Adrenal gland (tissue), 12 donors: ENCODE measurements around the gene RHOBTB3. TPM values are rescaled to one million over a fixed set of nuclear protein-coding genes. Genes with fewer than 3 reads are reported as not detected.

Experiments used
- DNase-seq, 7 donors: peaks; one replicate each; pipeline ENCODE4 v3.0.0-alpha.2; 2019 to 2020
- H3K27ac ChIP-seq, 5 donors: fragments of 200-600 bp; sonication (generic) in 4 of 5; 1 replicate in 3 of 5; 2 replicates in 2 of 5; pipeline versions ENCODE4 v1.5.1 to v1.8.0; 2016 to 2020; ENCODE audit warnings: mild to moderate bottlenecking in 1 of 5
- H3K27me3 ChIP-seq: fragments of 200-600 bp; 2 replicates; pipeline ENCODE4 v1.8.0; 2021
- H3K36me3 ChIP-seq, 2 donors: fragments of 200-600 bp; replicated peaks in 1 of 2; 1 replicate in 1 of 2; 2 replicates in 1 of 2; pipeline versions ENCODE4 v1.5.1 to v1.8.0; 2018 to 2022
- H3K4me1 ChIP-seq, 2 donors: fragments of 200-600 bp; replicated peaks in 1 of 2; 1 replicate in 1 of 2; 2 replicates in 1 of 2; pipeline versions ENCODE4 v1.5.1 to v1.8.0; 2018 to 2021
- H3K4me3 ChIP-seq, 4 donors: fragments of 200-600 bp; sonication (generic) in 3 of 4; one replicate each; pipeline ENCODE4 v1.5.1; 2016 to 2018
- H3K9me3 ChIP-seq, 3 donors: fragments of 200-600 bp; sonication (generic) in 1 of 3; replicated peaks in 1 of 3; 1 replicate in 2 of 3; 2 replicates in 1 of 3; pipeline versions ENCODE4 v1.5.1 to v1.8.0; 2016 to 2021
- POLR2A ChIP-seq, 2 donors: fragments of 450-650 bp; IDR thresholded peaks; one replicate each; pipeline ENCODE4 v1.6.1; 2017; ENCODE audit warnings: antibody characterized with exemption in 2 of 2, mild to moderate bottlenecking in 2 of 2, moderate library complexity in 1 of 2
- WGBS, 4 donors: extraction: QIAGEN DNeasy Blood & Tissue Kit in 2 of 4; methylation state at CpG; one replicate each; pipeline versions ENCODE4 v1.1.5 to v1.1.7; 2013 to 2017; 5-methylcytosine and 5-hydroxymethylcytosine counted together
- intact Hi-C, 2 donors: fragments of 100-400 bp; cut with DNase I; formaldehyde crosslinking; loops; one replicate each; pipeline versions ENCODE4 v1.14.1 to v1.15.0; 2022 to 2023
- polyA plus RNA-seq, 3 donors: library from polyadenylated mRNA; stranded (reverse); fragments of 200-250 nt in 2 of 3; fragments of 350-450 nt in 1 of 3; fragmentation: Illumina TruSeq in 1 of 3; extraction: RNeasy Lipid Tissue Mini Kit (QIAGEN cat#74804) in 1 of 3; gene quantifications; one replicate each; pipeline ENCODE4 v1.2.3, GENCODE V29; 2013 to 2014
- total RNA-seq, 9 donors: library from RNA; depleted of rRNA in 4 of 9; stranded (reverse); fragments of >200 nt in 4 of 9; fragments of 120-200 nt in 1 of 9; fragmentation: NEBNext Ultra II Directional in 1 of 9; extraction: Animal tissue kit (Norgen Biotek cat#: 25700) in 1 of 9; gene quantifications; one replicate each; pipeline versions ENCODE4 v1.1.0 to v1.2.4, GENCODE V29; 2013 to 2023
- TF ChIP-seq, protein P1 (sequence below), 6 experiments: fragments of 450-650 bp in 4 of 6; fragments of 200-600 bp in 2 of 6; sonication (generic) in 1 of 6; IDR thresholded peaks; 1 replicate in 5 of 6; 2 replicates in 1 of 6; pipeline versions ENCODE4 v1.5.1 to v1.8.0; 2016 to 2021; ENCODE audit warnings: antibody characterized with exemption in 6 of 6, mild to moderate bottlenecking in 2 of 6, moderate library complexity in 1 of 6
- donor health status: healthy with polysubstance abuse.
- donor health status: Bipolar disorder and iron deficiency.
- donor health status: DM: yes; HTN: yes; CAD: no.
- donor health status: DM: no; HTN: no; CAD: no.
- donor health status: DM: no; HTN: no; CAD: no.
- donor health status: DM: yes; HTN: yes; CAD: no.

Gene RHOBTB3
- total and polyA plus RNA-seq, 12 donors = 23.9 to 258 (median 108) TPM

DNA sequence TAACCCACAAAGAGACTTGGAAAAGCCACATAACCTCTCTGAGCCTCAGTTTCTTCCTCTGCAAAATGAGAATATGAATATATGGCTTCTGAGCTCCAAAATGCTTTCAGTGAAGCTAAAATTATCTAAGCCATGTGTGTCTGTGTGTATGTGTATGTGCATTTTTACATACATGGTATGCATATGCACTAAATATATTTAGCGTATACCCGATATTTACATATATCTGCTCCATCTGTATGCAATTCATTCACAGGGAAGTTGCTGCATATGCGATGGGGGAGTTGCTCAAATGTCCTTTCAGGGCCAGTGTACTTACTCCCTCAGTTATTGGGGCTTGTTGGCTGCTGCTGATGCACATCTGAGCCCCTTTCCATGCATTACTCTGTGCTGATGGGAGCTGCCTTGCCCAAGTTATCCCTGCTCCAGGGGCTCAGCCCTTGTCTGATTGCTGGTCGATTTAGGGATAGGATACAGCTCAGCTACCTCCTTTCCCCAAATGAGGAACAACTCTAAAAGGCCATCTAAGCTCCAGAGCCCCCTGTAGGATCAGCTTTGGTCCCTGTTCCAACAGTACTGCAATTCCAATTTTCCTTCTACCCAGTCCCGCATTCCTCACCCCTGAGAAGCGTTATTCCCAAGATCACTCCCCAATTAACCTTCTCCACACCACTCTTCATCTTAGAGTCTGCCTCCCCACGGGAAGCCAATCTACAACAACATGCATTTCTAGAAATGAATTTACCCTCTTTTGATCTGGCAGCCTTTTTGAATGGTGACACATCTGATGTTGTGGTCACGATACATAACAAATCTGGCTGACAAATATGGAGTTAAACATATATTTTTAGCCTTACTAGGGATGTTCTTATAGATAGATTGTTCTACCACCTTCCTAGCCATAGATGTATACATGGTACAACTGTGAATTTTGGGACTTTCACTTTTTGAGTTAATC, 15.9 kb downstream of the RHOBTB3 start:
- H3K9me3 ChIP-seq = no peaks in the 10 kb centered on the region
- H3K36me3 ChIP-seq = peaks cover 0 to 36% of the 10 kb centered on the region in 2 donors
- peaks cover 0 to 17% of the 10 kb centered on the region in 2 donors for H3K4me1 ChIP-seq
- H3K27me3 ChIP-seq = no peaks in the 10 kb centered on the region
- TF ChIP-seq POLR2A (IDR thresholded peaks at IDR 0.05) = no peak
- TF ChIP-seq, protein P1, sequence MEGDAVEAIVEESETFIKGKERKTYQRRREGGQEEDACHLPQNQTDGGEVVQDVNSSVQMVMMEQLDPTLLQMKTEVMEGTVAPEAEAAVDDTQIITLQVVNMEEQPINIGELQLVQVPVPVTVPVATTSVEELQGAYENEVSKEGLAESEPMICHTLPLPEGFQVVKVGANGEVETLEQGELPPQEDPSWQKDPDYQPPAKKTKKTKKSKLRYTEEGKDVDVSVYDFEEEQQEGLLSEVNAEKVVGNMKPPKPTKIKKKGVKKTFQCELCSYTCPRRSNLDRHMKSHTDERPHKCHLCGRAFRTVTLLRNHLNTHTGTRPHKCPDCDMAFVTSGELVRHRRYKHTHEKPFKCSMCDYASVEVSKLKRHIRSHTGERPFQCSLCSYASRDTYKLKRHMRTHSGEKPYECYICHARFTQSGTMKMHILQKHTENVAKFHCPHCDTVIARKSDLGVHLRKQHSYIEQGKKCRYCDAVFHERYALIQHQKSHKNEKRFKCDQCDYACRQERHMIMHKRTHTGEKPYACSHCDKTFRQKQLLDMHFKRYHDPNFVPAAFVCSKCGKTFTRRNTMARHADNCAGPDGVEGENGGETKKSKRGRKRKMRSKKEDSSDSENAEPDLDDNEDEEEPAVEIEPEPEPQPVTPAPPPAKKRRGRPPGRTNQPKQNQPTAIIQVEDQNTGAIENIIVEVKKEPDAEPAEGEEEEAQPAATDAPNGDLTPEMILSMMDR (IDR thresholded peaks at IDR 0.05) = no peak
- no peak for DNase-seq
- intact Hi-C loops = no loop called here
- no peak overlapping the region for H3K4me3 ChIP-seq
- no peak overlapping the region for H3K27ac ChIP-seq
- 85 to 89% (median 87%) methylated on average over 8 of the region's 8 CpGs for WGBS, 4 donors

- no peak for TF ChIP-seq POLR2A (IDR thresholded peaks at IDR 0.05)
- TF ChIP-seq, protein P1 (IDR thresholded peaks at IDR 0.05) = no peak
- Histone ChIP-seq H3K36me3 (peaks cover 0 to 45% of the 10 kb centered on the region in 2 donors), H3K27ac (no peak overlapping the region), H3K9me3 (no peaks in the 10 kb centered on the region), H3K4me1 (peaks cover 0 to 17% of the 10 kb centered on the region in 2 donors), H3K4me3 (no peak overlapping the region), H3K27me3 (no peaks in the 10 kb centered on the region)
- WGBS, 4 donors = 31 to 56% (median 39%) methylated on average over 2 of the region's 2 CpGs
- DNase-seq = no peak
- intact Hi-C loops = no loop called here
Measured at GRCh38 chr5:95748133-95748532, 17.0 kb downstream of the RHOBTB3 start.

- no peak overlapping the region for H3K4me3 ChIP-seq
- WGBS, 4 donors = 25 to 39% (median 33%) methylated on average over 2 of the region's 2 CpGs
- H3K27ac ChIP-seq = no peak overlapping the region
- peaks cover 0 to 42% of the 10 kb centered on the region in 2 donors for H3K36me3 ChIP-seq
- TF ChIP-seq POLR2A (IDR thresholded peaks at IDR 0.05) = no peak
- TF ChIP-seq, protein P1 (IDR thresholded peaks at IDR 0.05) = no peak
- H3K27me3 ChIP-seq = no peaks in the 10 kb centered on the region
- H3K4me1 ChIP-seq = peaks cover 3% of the 10 kb centered on the region in 2 donors
- H3K9me3 ChIP-seq = no peaks in the 10 kb centered on the region
- intact Hi-C loops = loop anchor here in 1 of 2 donors (10.0 kb wide), 1 partner anchor 100 kb away; no protein-coding TSS in a partner anchor
- DNase-seq = no peak
Measured at GRCh38 chr5:95754545-95754944, 23.4 kb downstream of the RHOBTB3 start.

GRCh38 chr5:95759005-95759404, 27.9 kb downstream of the RHOBTB3 start:
- Histone ChIP-seq H3K9me3 (no peaks in the 10 kb centered on the region), H3K27ac (peak overlapping the region in 1 of 5 donors; percentile 59), H3K4me3 (no peak overlapping the region), H3K27me3 (no peaks in the 10 kb centered on the region), H3K4me1 (peaks cover 3 to 41% of the 10 kb centered on the region in 2 donors), H3K36me3 (peaks cover 0 to 23% of the 10 kb centered on the region in 2 donors)
- intact Hi-C loops = loop anchor here in 1 of 2 donors (10.0 kb wide), 1 partner anchor 104 kb away; no protein-coding TSS in a partner anchor
- WGBS, 4 donors = 70 to 94% (median 81%) methylated on average over 10 of the region's 10 CpGs
- DNase-seq = no peak
- TF ChIP-seq POLR2A (IDR thresholded peaks at IDR 0.05) = no peak
- TF ChIP-seq, protein P1 (IDR thresholded peaks at IDR 0.05) = no peak
